ENCODE results near the gene CD3E. TPM values are rescaled to one million over a fixed set of nuclear protein-coding genes. Genes with fewer than 3 reads are reported as not detected.
A peak's percentile ranks its signal among the peaks of the same experiment; 100 is the strongest.

Gene CD3E
- total RNA-seq, 1 donor from 2014 or later, result 14.5 TPM

DNA sequence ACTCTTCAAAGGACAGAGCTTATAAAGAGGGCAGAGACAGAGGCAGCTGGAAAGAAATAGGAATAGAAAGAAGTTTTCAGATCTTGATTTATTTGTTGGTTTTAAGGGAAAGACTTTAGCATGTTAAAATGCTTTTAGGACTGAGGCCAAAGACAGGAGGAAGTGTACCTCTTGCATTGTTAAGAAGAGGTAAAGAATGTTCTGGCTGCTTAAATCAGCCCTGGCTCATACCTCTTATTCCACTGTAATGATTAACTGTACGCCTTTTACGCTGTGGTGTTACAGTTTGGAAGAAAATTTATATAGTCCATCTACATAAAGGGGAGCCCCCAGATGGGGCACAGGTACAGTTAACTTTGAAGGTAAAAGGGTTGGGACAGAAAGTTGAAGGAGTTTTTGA is 30.3 kb upstream of the CD3E start:
- ATAC-seq, result peak; percentile 82
- Histone ChIP-seq H3K4me3 (no peak overlapping the region), H3K27ac (peak overlapping the region; percentile 28), H3K4me1 (peaks cover 16% of the 10 kb centered on the region), H3K9me3 (no peaks in the 10 kb centered on the region), H3K27me3 (no peaks in the 10 kb centered on the region), H3K36me3 (no peaks in the 10 kb centered on the region)
- intact Hi-C loops (cut with DNase I), result no loop called here
- DNase-seq, result no peak
- TF ChIP-seq, protein P1, sequence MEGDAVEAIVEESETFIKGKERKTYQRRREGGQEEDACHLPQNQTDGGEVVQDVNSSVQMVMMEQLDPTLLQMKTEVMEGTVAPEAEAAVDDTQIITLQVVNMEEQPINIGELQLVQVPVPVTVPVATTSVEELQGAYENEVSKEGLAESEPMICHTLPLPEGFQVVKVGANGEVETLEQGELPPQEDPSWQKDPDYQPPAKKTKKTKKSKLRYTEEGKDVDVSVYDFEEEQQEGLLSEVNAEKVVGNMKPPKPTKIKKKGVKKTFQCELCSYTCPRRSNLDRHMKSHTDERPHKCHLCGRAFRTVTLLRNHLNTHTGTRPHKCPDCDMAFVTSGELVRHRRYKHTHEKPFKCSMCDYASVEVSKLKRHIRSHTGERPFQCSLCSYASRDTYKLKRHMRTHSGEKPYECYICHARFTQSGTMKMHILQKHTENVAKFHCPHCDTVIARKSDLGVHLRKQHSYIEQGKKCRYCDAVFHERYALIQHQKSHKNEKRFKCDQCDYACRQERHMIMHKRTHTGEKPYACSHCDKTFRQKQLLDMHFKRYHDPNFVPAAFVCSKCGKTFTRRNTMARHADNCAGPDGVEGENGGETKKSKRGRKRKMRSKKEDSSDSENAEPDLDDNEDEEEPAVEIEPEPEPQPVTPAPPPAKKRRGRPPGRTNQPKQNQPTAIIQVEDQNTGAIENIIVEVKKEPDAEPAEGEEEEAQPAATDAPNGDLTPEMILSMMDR (IDR thresholded peaks at IDR 0.05), result no peak

DNA sequence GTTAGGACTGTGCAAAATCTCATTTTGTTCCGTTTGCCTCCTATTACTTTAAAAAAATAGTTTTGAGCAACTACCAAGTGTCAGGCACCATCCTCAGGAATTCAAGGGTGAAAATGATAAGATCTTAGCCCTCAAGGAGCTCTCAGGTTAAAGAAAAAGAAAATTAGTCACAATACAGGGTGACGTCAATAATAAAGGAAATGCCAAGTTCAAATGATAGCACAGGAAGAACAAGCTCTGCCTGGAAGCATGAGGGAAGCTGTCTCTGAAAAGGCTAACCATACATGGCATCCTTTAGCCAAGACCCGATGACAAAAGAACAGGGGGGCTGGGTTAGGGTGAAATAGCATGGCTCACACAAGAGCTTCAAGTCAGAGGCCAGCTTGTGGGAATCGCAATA is 29.4 kb upstream of the CD3E start:
- no peaks in the 10 kb centered on the region for H3K27me3 ChIP-seq
- H3K4me3 ChIP-seq, result no peak overlapping the region
- peak overlapping the region; percentile 47 for H3K27ac ChIP-seq
- H3K4me1 ChIP-seq, result peaks cover 16% of the 10 kb centered on the region
- TF ChIP-seq, protein P1 (IDR thresholded peaks at IDR 0.05), result no peak
- H3K36me3 ChIP-seq, result no peaks in the 10 kb centered on the region
- ATAC-seq (peak; percentile 49), DNase-seq (no peak)
- intact Hi-C loops (cut with DNase I), result no loop called here
- no peaks in the 10 kb centered on the region for H3K9me3 ChIP-seq

DNA sequence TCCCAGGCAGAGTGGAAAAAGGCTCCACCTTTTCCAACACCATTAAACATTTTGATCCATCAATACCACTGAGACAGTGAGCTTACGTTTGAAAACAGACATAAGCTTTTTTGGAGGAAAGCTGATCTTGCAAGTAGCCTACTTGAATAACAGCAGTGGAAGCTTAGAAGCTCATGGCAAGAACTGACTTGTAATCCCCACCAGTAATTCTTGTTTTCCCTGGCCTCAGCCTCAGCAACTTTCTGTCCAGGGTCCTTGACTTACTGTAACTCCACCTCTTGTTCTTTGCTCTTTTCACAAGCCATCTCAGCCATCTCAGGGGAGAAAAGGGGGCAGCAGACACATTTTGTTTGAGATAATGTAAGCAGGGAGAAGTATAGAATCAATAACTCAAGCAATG is 28.1 kb upstream of the CD3E start:
- peaks cover 16% of the 10 kb centered on the region for H3K4me1 ChIP-seq
- H3K4me3 ChIP-seq, result no peak overlapping the region
- no peaks in the 10 kb centered on the region for H3K27me3 ChIP-seq
- DNase-seq (no peak), ATAC-seq (no peak)
- no peaks in the 10 kb centered on the region for H3K9me3 ChIP-seq
- no peaks in the 10 kb centered on the region for H3K36me3 ChIP-seq
- TF ChIP-seq, protein P1 (IDR thresholded peaks at IDR 0.05), result no peak
- intact Hi-C loops (cut with DNase I), result no loop called here
- H3K27ac ChIP-seq, result no peak overlapping the region

DNA sequence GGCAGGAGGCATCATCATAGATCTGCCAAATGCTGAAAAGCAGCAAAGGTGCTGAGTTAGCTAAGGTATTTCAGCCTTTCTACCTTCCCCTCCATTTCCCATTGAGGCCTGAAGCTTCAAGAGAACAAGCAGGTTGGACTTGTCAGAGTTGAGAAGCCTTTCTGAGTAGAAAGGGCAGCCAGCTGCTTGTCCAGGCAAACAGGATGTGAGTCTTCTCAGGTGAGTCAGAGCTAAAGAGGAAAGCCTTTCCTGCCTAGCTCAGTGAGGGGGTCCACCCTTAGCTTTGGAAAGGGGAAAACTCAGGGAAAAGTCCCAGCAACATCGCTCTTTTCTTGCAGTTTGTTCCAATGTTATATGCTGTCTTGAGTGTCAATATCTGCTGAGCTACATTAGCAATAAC is 27.2 kb upstream of the CD3E start:
- ATAC-seq (peak; percentile 49), DNase-seq (no peak)
- Histone ChIP-seq H3K27me3 (no peaks in the 10 kb centered on the region), H3K4me3 (no peak overlapping the region), H3K36me3 (no peaks in the 10 kb centered on the region), H3K4me1 (peaks cover 16% of the 10 kb centered on the region), H3K27ac (no peak overlapping the region), H3K9me3 (no peaks in the 10 kb centered on the region)
- TF ChIP-seq, protein P1 (IDR thresholded peaks at IDR 0.05), result no peak
- intact Hi-C loops (cut with DNase I), result no loop called here

- TF ChIP-seq, protein P1 (IDR thresholded peaks at IDR 0.05), result no peak
- no peaks in the 10 kb centered on the region for H3K9me3 ChIP-seq
- DNase-seq (no peak), ATAC-seq (no peak)
- H3K27me3 ChIP-seq, result no peaks in the 10 kb centered on the region
- intact Hi-C loops (cut with DNase I), result no loop called here
- H3K36me3 ChIP-seq, result no peaks in the 10 kb centered on the region
- no peaks in the 10 kb centered on the region for H3K4me1 ChIP-seq
- H3K4me3 ChIP-seq, result no peak overlapping the region
- no peak overlapping the region for H3K27ac ChIP-seq
These were observed 23.2 kb upstream of the CD3E start for GRCh38 chr11:118281284-118281683.

DNA sequence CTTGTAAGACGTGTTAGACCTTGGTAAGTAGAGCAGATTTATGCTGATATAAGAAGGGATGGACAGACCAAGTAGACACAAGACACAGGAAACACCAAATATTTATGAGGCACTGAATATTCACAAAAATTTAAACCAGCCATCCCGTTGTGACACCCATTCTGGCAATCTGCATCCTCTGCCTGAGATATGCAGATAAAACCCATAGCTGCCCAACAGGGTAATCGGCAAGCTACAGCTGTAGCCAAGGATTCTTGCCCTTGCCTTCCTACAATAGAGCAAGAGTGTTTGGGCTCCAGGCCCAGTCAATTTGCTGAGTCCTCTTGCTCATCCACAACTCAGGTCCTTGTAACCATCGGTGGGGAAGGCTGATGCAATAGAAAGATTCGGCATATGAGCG is 21.9 kb upstream of the CD3E start:
- DNase-seq, result no peak
- Histone ChIP-seq H3K36me3 (no peaks in the 10 kb centered on the region), H3K4me3 (no peak overlapping the region), H3K27ac (no peak overlapping the region), H3K4me1 (no peaks in the 10 kb centered on the region), H3K27me3 (no peaks in the 10 kb centered on the region), H3K9me3 (no peaks in the 10 kb centered on the region)
- ATAC-seq, result no peak
- TF ChIP-seq, protein P1 (IDR thresholded peaks at IDR 0.05), result no peak
- intact Hi-C loops (cut with DNase I), result no loop called here

Measured in upper lobe of right lung (tissue), 1 donor.